Duodenal mucosa (tissue), 2 donors: ENCODE results near the gene MMRN2.

Experiments
- H3K27ac ChIP-seq: one replicate; pipeline ENCODE4 v1.7.0; 2013; ENCODE audit warnings: low read depth, low read length
- H3K27me3 ChIP-seq, 2 donors: one replicate each; pipeline ENCODE4 v1.7.0; 2013; ENCODE audit warnings: low read length in 2 of 2, control low read depth in 1 of 2; ENCODE audit not compliant: insufficient read depth in 2 of 2, control insufficient read depth in 1 of 2
- H3K36me3 ChIP-seq, 2 donors: one replicate each; pipeline ENCODE4 v1.7.0; 2013; ENCODE audit warnings: low read length in 2 of 2, control low read depth in 1 of 2; ENCODE audit not compliant: insufficient read depth in 2 of 2, control insufficient read depth in 1 of 2
- H3K4me1 ChIP-seq, 2 donors: one replicate each; pipeline ENCODE4 v1.7.0; 2013; ENCODE audit warnings: low read length in 2 of 2, control low read depth in 1 of 2; ENCODE audit not compliant: insufficient read depth in 2 of 2, control insufficient read depth in 1 of 2
- H3K4me3 ChIP-seq, 2 donors: one replicate each; pipeline ENCODE4 v1.7.0; 2013; ENCODE audit warnings: low read length in 2 of 2, low read depth in 1 of 2
- H3K9ac ChIP-seq, 2 donors: one replicate each; pipeline ENCODE4 v1.7.0; 2013; ENCODE audit warnings: low read length in 2 of 2, low read depth in 1 of 2
- H3K9me3 ChIP-seq, 2 donors: one replicate each; pipeline ENCODE4 v1.7.0; 2013; ENCODE audit warnings: low read length in 2 of 2, control low read depth in 1 of 2; ENCODE audit not compliant: control insufficient read depth in 1 of 2

Gene MMRN2

GRCh38 chr10:86962981-86963310 lies 5.5 kb upstream of the MMRN2 start:
- Histone ChIP-seq H3K27ac (no peak overlapping the region), H3K36me3 (no peaks in the 10 kb centered on the region), H3K4me1 (peaks cover 29 to 36% of the 10 kb centered on the region in 2 donors)

DNA sequence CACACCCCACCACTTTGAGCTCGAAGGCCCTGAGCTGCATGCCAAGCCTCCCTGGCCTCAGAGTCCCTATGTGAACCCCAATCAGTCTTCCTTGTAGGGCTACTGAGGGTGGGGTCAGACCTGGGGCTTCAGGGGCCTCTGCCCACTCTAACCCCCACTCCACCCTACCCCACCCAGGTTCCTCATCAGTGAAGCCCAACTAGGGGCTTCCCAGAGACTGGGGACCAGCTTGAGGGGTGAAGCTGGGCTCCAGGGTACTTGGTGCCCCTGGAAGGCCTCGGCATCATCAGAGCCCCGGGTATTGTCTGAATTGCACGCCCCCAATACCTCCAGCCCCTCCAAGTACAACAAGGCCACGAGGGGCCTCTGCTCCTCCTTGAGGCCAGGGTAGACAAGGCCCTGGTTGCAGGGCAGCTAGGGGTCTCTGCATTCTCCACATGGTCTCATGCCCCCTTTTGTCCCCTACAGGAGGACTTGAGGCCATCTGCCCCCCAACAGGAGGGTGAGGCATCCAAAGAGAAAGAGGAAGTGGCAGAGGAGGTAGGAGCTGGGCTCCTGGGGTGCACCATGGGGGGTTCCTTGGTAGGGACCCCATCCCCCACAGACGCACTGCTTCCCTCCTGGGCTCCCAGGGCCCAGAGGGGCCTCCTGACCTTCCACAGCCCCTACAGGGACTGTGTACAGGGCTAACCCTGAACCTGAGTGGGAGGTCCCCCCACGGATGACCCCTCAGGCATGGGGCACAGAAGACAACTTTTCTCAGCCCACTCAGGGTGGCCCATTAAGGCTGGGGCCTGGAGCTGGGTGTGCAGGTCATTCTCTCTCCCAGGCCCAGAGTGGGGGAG lies 4.9 kb upstream of the MMRN2 start:
- Histone ChIP-seq H3K4me1 (peaks cover 23 to 34% of the 10 kb centered on the region in 2 donors), H3K9me3 (no peaks in the 10 kb centered on the region), H3K27ac (no peak overlapping the region), H3K27me3 (no peaks in the 10 kb centered on the region), H3K9ac (no peak overlapping the region), H3K4me3 (no peak overlapping the region), H3K36me3 (no peaks in the 10 kb centered on the region)

More at GRCh38 chr10:86962981-86963310, 5.5 kb upstream of the MMRN2 start:
- no peaks in the 10 kb centered on the region for H3K27me3 ChIP-seq
- no peak overlapping the region for H3K9ac ChIP-seq
- H3K4me3 ChIP-seq: no peak overlapping the region
- no peaks in the 10 kb centered on the region for H3K9me3 ChIP-seq

GRCh38 chr10:86961481-86962091 lies 4.2 kb upstream of the MMRN2 start:
- H3K4me1 ChIP-seq: peaks cover 15 to 26% of the 10 kb centered on the region in 2 donors

DNA sequence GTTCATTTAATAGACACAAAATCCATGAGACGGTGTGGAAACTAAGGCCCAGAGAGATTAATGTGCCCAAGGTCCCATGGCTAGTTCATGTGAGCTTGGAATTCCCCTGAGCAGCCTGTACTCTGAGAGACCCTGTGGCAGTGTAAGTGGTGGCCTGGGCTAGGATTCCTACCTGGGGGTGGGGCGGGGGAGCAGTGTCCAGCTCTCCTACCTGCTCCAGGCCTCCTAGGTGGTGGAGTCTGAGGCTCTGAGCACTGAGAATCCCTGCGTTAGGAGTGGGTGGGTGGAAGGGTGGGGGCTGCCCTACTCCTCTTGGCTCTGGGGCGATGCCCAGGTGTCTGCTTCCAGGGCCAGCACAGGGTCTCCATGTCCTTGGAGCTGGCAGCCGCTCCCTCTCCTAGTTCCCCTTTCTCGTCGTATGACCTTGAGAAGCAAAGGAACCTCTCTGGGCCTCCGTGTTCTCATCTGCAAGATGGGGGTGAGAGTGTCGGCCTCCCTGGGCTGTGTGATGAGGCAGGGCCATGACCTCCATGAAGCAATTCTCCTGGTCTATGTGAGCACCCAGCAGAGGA lies 3.5 kb upstream of the MMRN2 start:
- Histone ChIP-seq H3K4me3 (no peak overlapping the region), H3K36me3 (no peaks in the 10 kb centered on the region), H3K27me3 (no peaks in the 10 kb centered on the region), H3K4me1 (peaks cover 12 to 22% of the 10 kb centered on the region in 2 donors), H3K27ac (no peak overlapping the region), H3K9ac (peak overlapping the region in 1 of 2 donors; percentile 18), H3K9me3 (no peaks in the 10 kb centered on the region)

More at GRCh38 chr10:86961481-86962091, 4.2 kb upstream of the MMRN2 start:
- Histone ChIP-seq H3K27ac (no peak overlapping the region), H3K27me3 (no peaks in the 10 kb centered on the region), H3K36me3 (no peaks in the 10 kb centered on the region), H3K9me3 (no peaks in the 10 kb centered on the region), H3K9ac (no peak overlapping the region), H3K4me3 (no peak overlapping the region)

- Histone ChIP-seq H3K9ac (peak overlapping the region in 1 of 2 donors; percentile 18), H3K4me1 (peaks cover 12 to 22% of the 10 kb centered on the region in 2 donors), H3K27ac (no peak overlapping the region), H3K9me3 (no peaks in the 10 kb centered on the region), H3K27me3 (no peaks in the 10 kb centered on the region), H3K36me3 (no peaks in the 10 kb centered on the region), H3K4me3 (no peak overlapping the region)
Measured at GRCh38 chr10:86960003-86960862, 2.8 kb upstream of the MMRN2 start.

- no peaks in the 10 kb centered on the region for H3K9me3 ChIP-seq
- no peaks in the 10 kb centered on the region for H3K27me3 ChIP-seq
- peaks cover 12 to 22% of the 10 kb centered on the region in 2 donors for H3K4me1 ChIP-seq
- no peak overlapping the region for H3K4me3 ChIP-seq
- no peak overlapping the region for H3K27ac ChIP-seq
- H3K9ac ChIP-seq: no peak overlapping the region
- no peaks in the 10 kb centered on the region for H3K36me3 ChIP-seq
Measured at GRCh38 chr10:86959737-86960002, 2.3 kb upstream of the MMRN2 start.

DNA sequence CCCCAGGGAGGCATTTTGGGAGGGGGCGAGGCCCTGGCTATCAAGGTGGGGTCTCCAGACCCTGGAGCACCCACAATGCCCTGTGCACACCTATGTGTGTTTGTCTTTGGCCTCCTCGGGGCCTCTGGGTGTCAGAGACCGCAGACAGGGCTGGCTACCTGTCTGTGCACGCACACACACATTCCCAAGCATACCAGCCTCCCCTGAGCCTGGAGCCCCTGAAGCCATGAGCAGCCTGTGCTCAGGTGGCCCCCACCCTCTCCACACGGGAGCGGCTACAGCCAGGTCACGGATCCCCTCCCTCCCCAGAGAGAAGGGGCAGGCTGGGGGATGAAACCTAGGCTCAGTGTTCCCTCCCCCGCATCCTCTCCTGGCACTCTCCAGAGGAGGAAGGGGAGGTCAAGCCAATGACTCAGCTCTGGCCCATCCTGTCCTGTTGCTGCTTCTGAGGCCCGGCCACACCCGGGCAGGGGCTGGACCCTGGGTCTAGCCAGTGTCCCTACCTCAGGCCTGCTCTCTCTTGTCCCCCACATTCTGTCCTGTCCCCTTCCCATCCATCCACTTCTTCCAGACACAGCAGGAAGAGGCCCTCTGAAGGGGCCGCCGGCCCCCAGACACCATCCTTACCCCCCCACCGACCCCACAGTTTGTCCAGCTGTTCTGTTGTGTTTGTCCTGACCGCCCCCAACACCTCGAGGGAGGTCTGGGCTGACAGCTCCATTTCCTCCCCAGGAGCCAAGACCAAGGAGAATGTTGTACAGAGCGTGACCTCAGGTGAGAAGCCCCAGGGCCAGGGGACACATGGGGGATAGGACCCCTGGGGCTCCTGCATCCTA lies 1.7 kb upstream of the MMRN2 start:
- no peaks in the 10 kb centered on the region for H3K9me3 ChIP-seq
- H3K9ac ChIP-seq: peak overlapping the region in 1 of 2 donors; percentile 38
- H3K4me3 ChIP-seq: peak overlapping the region in 1 of 2 donors; percentile 24
- H3K36me3 ChIP-seq: no peaks in the 10 kb centered on the region
- peaks cover 12 to 22% of the 10 kb centered on the region in 2 donors for H3K4me1 ChIP-seq
- H3K27ac ChIP-seq: peak overlapping the region; percentile 14
- H3K27me3 ChIP-seq: no peaks in the 10 kb centered on the region

GRCh38 chr10:86958116-86958900 lies 893 bp upstream of the MMRN2 start, which contains the start of gene SNCG:
TSS of gene SNCG (plus strand) at chr10:86958599. CDS start at chr10:86958698, 99 bp downstream.
- peaks cover 12 to 22% of the 10 kb centered on the region in 2 donors for H3K4me1 ChIP-seq
- H3K36me3 ChIP-seq: no peaks in the 10 kb centered on the region
- no peaks in the 10 kb centered on the region for H3K9me3 ChIP-seq
- H3K27me3 ChIP-seq: no peaks in the 10 kb centered on the region
- peak within 1 kb of the TSS; percentile 24 to 28 for H3K4me3 ChIP-seq
- H3K27ac ChIP-seq: peak within 1 kb of the TSS; percentile 23
- H3K9ac ChIP-seq: peak within 1 kb of the TSS in 1 of 2 donors; percentile 38
